Ureter (tissue), 1 donor: ENCODE results near the gene NFYC. TPM values are rescaled to one million over a fixed set of nuclear protein-coding genes. Genes with fewer than 3 reads are reported as not detected.
"Not testable (repeated sequence)": the region's sequence is repeated elsewhere in the genome, so short reads cannot be mapped to it uniquely, and the experiment has no call there.

ENCODE experiments used
- DNase-seq: peaks from one replicate; pipeline ENCODE4 v3.0.0-alpha.2; 2020; ENCODE audit warnings: low spot score
- total RNA-seq: library from RNA; stranded (reverse); gene quantifications from one replicate; pipeline ENCODE4 v1.2.4, GENCODE V29; 2023
- donor health status: DM: yes; HTN: yes; CAD: no.

The NFYC gene
- total RNA-seq, 1 donor from 2014 or later = 81.4 TPM

DNA sequence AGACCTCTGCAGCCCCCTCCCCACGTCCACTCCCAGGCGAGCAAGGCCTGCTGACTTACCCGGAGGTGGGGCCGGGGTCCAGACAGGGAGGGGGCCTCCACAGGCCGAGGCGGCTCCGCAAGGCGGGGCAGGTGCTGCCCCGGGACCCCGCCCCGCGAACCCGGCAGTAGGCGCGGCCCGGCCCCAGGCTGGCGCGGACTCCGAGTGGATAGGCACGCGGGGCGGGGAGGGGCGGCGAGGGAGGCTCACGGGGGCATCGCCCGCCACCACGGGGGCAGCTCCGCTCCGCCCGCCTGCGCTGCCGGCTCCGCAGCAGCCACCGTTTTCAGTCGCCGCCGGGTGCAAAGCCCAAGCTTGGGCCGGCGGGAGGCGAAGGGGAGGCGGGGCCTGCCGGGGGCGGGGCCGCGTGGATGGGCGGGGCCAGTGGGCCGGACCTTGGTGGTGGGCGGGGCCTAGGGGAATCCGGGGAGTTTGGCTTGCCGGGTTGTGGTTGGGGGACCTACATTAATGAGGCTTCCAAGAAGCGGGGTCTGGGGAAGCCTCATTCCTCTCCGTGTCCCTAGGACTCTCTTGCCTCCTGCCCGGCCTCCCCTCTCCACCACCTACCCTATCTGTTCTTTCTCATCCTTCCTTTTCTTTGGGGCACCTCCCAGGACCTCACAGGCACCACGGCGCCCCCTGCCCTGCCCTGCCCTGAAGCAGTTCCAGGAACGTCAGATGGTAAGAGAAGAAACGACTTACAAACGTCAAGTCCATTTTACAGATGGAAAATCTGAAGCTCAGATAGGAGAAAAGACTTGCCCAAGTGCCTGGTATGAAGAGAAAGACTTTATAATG lies 26.0 kb upstream of the NFYC start, which contains the start of gene RIMS3:
RIMS3 (minus strand) TSS at position 348 of the 837 bp plus-strand sequence. CDS start 23,757 bp downstream, outside the sequence.
- peak; percentile 82 for DNase-seq

DNA sequence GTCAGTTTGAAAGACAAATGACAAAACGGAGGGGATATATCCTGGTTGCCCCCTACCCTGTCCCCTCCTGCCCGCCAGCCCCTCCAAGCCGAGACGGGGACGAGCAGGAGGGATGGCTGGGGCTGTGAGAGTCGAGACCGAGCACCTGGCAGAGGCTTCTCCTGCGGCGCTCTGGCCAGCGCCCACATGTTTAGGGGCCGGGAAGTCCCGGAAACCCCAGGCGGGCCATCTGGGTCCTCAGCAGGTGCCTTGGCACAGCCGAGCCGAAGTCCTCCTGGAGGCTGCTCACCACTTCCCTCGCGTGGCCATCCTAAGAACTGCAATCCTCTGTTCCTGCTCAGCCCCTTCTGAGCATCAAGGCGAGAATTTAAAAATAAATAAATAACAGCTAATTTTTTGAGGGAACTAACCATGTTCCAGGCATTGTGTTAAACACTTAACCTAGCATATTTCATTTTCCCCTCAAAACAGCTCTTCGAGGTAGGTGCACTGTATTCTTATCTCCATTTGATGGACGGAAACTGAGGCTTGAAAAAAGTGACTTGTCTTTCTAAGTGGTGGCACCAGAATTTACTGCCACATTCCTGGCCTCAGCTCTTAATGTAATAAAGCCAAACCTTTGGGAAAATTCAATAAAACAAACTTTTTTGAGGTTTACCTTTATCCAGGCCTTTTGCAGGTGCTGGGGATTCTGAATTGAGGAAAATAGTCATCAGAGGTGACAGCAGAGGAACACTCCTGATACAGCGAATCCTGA lies 22.6 kb upstream of the NFYC start:
- peak; percentile 81 for DNase-seq

DNA sequence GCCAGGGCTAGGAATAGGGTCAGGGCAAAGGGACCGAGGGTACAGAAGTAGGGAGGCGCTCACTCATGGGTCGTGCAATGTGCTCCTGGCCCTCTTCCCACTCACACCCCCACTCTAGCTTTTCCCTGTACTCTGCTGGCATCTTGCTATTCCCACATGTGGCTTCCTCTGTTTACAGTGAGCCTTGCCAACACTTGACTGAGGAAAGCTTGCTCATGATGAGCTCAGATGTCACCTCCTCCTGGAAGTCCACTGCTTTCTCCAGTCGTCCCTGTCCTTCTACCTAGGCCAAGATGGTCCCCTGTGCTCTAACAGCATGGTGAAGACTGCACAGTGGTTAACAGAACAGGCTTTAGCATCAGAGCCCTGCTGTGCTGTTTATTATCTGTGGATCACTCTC lies 18.1 kb upstream of the NFYC start:
- no peak for DNase-seq

DNA sequence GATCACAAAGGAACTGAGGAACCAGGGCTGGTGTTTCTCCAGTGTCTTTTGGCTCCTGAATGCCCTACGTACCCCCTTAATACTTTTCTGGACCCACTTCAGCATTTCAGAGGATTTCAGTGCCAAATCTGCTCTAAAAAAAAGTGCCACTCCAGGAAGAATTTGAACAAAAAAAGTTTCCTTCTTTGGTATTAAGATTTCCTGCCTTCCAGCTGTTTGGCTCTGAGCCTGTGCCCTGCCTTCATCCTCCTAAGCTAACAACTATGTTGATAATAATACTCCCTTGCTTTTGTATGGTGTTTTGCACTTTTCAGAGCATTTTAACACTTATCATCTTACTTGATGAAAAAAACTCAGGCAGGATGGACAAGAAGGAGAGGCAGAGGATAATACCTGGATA lies 15.0 kb upstream of the NFYC start:
- DNase-seq = no peak

DNA sequence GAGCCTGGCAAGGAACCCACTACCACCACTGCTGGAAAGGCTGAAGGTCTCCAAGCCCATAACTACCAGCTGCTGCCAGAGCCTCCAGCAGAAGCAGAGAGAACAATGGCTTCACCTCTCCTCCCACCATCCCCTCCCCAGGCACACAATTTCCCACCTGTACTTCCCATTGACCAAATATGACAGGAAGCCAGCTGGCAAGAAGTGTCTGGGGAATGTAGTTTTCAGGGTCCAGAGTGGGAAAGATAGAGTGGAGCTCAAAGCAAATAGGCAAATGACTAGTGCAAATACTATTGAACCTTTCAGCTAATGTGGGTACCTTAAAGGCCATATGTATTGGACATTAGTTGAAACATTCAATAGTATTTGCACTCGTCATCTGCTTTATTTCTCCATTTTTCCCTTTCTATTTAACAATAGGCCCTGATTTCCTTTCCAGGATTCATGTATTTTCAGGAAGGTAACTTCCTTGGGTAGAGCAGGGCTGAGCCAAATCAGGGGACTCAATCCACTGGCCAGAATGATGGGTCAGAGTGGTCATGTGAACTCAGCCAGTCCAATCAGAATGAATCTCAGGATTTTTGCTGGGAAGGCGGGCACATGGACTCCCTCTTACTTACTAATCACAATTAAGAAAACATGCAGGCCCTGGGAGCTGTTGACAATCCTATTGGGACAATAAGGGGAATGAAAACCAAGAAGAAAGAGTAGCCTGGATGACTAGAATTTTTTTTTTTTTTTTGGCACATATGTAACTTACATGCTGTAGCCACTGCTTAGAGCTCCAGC lies 12.1 kb upstream of the NFYC start:
- DNase-seq = no peak

DNA sequence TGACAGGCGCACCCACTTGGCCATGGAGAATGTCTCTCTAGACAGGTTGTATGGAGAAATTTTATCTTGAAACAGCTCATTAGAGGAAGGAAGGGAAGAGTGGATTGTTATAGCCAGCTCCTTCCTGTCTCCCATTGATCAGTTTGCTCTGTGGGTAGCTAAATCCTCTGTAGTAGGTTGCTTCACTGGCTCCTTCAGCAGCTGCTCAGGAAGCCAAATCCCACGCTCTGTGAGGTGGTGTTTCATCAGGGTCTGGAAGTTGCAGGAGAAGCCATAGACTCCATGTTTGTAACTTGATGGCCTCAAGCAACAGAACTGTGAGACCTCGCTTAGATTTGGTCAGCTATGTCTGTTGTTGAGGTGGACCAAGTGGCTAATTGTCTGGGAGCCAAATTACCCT lies 6.8 kb upstream of the NFYC start:
- DNase-seq = no peak

DNA sequence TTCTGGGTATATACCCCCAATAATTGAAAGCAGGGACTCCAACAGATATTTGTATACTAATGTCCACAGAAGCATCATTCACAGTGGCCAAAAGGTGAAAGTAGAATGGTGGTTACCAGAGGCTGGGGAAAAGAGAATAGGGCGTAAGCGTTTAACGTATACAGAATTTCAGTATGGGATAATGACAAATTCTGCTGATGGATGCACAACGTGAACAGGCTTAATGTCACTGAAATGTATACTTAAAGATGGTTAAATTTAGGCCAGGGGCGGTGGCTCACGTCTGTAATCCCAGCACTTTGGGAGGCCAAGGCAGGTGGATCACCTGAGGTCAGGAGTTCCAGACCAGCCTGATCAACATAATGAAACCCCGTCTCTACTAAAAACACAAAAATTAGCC lies 4.4 kb upstream of the NFYC start:
- DNase-seq = no peak

DNA sequence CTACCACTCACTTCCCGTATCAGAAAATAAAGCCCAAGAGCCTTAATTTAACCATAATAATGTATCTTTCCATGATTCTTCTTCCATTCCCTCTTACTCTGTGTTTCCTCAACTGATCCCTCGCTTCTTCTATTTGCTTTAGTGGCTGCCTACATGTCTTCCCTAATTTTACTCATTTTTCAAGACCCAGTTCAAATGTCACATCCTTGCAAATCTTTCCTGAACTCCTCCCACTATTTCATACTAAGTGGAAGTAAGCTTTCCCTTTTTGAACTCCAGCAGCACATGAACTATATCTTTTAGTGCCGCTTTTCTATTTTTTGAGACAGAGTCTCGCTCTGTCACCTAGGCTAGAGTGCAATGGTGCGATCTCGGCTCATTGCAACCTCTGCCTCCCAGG lies 3.8 kb upstream of the NFYC start:
- DNase-seq = no peak

DNA sequence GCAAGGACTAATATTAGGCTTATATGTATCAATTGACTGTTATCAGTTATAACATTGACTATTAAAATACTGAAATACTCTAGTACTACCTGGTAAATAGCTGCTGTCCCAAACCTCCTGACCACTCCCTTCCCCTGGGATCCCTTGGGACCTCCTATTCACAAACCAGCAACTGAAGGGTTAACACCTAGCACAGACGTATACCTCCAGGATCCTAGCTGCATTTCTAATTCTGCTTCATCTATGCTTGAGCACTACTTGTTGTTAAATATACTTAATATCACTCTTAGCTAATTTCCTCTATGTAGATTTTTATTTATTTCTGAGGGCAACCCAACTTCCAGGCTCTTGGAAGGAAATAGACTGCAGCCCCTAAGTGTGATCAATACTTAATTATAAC lies 1.8 kb upstream of the NFYC start:
- no peak for DNase-seq

DNA sequence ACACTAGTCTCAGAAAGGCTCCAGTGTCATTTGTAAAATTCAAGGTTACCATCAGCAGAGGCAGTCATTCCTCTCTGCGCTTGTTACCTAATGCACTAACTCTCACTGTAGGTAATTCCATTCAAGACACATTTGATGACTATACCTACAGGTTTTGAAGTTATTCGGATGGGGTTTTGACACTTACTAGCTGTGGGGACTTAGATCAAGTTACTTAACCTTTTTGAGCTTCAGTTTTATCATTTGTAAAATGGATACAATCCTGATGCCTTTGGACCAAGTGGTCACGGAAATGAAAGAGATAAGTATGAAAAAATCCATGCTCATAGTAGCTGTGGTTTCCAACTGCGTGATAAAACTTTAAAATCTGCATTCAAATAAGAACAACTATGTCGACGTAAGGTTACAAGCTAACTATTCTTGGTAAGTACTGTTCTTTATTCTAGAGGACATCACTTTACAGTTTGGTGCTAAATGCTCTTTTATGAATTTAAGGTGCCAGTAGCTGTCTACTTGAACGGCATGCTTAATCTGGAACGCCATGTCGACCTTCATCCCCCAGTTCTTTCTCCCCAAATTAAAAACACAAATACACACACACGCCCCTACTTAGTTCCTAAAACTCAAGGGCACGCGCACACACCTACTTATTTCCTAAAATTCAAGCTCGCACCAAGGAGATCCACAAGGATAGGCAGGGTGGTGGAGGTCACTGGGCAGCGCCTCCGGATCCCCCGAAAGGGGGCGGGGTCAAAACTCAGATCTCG lies 550 bp upstream of the NFYC start:
- DNase-seq = no peak

DNA sequence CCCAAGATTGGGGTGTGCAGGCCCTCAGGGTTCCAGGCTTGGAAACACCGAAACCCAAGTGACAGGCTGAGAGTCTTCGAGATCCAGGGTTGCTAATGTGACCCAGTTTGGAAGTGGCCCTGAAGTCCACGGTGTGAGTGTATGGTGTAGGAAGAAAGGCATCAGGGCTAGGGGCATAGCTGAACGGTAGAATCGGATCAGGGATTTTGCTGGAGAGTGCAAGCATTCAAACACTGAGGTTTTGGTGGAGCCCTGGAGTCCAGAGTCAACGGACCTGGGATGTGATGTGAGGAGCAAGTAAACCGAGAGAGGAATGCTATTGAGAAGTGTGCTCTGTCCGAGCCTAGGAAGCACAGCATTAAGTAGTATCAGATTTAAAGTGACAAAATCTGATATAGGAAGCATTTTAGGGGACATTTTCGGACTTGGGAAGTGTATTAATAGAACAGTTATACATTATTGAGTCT lies 958 bp downstream of the NFYC start:
- no peak for DNase-seq

DNA sequence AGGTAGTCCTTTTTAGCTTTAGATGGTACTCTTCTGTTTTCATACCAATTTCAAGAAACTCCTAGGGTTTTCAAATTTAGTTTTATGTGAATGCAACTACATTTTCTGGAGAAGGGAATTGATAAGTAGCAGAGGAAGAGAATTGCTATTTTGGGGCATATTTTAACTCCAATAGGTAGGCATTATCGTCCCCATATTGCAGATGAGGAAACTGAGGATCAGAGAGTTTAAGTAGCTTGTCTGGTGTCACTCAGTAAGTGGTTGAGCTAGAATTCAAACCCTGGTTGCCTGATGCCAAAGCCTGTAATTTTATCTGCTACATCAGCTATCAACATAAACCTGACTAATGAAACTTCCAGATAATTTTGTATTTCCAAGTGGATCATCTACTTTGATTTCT lies 1.9 kb downstream of the NFYC start:
- no peak for DNase-seq

DNA sequence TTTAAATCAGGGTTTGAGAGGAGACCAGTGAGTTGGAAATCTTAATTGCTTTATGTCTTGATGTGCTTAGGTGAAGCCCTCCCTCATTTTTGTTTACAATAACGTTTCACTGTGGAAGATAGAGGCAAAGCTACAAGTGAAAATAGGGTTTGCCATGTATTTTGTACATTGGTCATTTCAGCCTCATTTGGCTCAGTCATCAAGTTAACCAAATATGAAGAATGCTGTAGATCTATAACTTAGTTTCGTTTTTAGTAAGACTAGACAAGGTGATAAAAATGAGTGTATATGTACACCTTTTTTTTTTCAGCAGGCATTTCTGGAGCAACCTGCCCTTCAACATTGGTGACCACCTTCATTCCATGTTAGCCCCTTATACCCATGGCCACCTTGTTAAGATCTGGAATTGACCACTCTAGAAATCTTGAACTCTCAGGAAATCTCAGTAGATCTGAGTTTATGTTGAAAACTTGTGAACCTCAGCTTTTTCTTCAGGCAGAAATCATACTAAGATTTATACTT lies 2.9 kb downstream of the NFYC start:
- no peak for DNase-seq

DNA sequence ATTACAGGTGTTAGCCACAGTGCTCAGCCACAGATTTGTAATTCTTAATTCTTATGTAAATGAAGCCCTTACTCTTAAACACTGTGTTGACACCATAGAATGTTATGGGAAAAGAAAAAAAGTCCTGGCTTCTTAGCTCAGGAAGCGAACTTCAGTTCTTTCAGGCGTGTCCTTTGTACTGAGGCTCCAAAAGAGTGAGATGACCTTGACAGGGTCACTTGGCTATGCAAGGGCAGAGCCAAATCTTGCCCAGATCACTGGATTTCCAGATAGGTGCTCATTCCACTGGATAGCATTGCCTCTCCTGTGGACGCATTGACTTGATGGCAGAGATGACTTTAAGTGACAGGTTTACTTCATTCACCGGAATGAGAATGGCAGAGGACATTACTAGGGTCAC lies 4.8 kb downstream of the NFYC start:
- DNase-seq = no peak

DNA sequence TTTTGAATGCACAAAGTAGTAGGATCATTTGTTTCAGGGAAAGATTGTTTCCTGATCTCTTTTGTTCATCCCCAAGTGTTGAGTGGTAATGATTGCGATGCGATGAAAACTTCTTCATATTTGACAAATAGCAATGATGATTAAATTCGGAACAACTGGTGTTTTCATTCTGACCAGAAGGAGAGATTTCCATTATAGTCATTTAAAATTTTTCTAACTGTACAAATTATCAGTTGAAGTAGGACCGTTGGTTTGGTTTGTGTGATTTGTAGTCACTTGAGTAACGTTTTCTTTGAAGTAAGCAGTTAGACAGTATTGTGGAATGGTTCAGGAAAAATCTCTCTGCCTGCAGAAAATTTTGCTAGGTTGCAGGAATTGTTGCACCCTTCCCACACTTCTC lies 5.9 kb downstream of the NFYC start:
- no peak for DNase-seq

DNA sequence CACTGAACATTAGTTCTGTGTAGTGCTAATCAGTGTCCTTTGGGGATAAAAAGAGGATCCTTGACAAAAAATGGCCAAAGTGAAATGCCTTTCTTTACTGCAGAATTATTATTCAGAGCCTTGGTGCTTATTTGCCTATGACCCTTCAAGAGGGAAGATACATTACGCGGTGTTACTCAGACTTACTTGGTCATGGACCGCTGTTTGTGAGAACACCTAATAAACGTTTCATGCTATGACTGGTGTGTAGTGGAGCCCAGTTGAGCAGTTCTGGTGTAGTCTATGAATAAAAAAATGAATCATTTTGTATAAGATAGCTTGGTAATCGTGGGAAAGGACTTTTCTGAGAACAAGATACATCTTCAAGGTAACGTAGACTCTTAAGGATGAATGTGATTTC lies 8.3 kb downstream of the NFYC start:
- no peak for DNase-seq

DNA sequence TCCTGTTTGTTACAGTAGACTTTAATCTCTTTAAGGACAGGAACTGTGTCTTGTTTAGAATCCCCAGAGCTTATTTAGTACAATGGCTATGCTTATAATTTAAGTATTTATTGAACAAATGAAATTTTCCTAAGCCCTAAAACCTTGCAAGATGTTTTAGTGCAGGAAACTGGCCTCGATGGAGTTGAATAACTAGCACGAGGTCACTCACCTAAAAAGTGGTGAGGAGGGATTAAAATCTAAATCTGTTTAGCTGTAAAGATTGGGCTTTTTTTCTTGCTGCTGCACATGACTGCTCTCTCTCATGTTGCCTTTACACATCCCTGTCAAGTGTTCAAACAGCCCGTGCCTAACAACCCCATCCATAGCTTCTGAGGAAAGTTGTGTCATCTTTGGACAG lies 10.2 kb downstream of the NFYC start:
- DNase-seq = no peak

DNA sequence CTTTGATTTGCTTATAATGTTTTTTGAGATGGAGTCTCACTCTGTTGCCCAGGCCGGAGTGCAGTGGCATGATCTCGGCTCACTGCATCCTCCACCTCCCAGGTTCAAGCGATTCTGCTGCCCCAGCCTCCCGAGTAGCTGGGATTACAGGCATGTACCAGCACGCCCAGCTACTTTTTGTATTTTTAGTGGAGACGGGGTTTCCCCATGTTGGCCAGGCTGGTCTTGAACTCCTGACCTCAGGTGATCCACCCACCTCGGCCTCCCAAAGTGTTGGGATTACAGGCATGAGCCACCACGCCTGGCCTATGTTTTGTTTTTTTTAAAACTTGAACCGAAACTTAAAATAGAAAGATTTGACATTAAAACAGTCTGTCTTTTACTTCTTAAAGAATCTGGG lies 11.3 kb downstream of the NFYC start:
- DNase-seq = not testable (repeated sequence)

DNA sequence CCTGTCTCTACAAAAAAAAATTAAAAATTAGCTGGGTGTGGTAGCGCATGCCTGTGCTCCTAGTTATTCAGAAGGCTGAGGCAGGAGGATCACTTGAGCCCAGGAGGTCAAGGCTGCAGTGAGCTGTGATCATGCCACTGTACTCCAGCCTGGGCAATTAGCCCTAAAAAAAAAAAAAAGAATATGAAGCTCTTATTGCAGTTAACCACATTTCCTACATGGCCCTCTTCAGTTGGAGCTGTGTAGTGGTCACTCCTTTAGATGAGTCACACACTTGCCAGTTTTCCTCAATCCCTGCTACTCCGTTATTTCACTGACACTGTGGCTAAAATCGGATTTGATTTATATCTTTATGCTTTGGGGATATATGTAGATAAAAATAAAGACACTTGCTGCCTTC lies 11.8 kb downstream of the NFYC start:
- DNase-seq = no peak

DNA sequence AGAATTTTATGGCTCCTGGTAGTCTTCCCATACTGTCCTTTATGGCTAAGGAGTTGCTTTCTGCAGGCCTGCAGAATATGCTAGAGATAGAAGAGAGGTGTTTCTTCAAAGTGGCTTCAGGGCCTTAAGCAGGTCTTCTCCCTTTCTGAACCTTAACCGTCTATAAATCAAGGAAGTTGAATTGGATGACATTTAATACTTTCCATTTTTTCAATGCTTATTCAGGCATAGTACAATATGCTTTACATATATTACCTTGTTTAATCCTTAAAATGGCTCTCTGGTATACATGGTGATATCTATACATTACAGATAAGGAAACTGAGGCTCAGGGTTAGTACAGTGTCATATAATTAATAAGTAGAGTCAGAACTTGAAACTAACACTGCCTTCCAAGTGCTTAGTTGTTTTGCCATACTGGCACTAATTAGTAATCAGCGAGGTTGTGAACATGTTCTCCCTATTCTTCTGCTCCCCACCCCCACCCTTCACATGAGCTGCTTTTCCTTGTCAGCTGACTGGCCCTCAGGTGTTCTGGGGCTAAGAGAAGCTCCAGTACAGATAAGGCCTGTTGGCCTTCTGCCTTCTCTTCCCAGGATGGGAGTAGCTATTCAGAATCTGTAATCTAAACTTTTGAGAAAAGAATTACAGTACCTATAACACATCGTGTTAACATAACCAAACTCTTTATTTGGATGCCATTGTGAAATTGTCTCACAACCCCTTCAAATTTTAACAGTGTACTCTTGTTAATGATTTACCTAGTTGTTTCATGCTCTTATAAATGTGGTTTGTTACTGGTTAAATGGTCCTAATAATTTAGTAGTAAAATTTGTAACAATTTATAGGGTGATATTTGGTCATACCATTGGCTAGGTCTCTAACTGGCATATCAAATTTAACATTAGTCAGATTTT lies 13.6 kb downstream of the NFYC start:
- no peak for DNase-seq
